AG09309 (cell line): Measurements from ENCODE around the gene TTC13.

Experiments
- DNase-seq: peaks from one replicate; pipeline ENCODE4 v3.0.0-alpha.2; 2010; ENCODE audit warnings: low read depth
- H3K4me3 ChIP-seq: 2 replicates; pipeline ENCODE4 v1.5.1; 2011; ENCODE audit warnings: mild to moderate bottlenecking, low read depth, low read length, moderate library complexity; ENCODE audit not compliant: control insufficient read depth
- TF ChIP-seq, protein P1 (sequence below): IDR thresholded peaks from 2 replicates; pipeline ENCODE4 v1.5.1; 2011; ENCODE audit warnings: mild to moderate bottlenecking, low read depth, low read length, inconsistent platforms; ENCODE audit not compliant: insufficient read depth, control insufficient read depth; ENCODE audit errors: missing control alignments

Gene TTC13

DNA sequence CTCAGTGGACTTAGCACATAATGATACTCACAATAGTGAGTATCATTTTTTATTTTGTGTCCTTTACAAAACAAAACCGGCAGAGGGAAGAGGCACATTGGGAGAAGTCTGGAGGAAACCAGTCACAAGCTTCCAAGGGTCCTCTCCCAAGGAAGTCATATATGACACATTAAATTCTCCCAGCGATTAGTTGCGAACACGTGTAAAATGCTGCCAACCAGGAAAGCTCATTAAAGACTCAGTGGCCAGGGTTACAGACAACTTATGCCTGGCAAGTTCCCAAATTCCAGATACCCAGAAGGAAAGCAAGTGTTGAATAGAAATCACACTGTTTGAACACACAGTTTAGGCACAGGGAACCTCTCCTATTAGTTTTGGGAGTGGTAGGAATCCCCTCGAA lies 52.5 kb downstream of the TTC13 start:
- no peak for DNase-seq
- TF ChIP-seq, protein P1, sequence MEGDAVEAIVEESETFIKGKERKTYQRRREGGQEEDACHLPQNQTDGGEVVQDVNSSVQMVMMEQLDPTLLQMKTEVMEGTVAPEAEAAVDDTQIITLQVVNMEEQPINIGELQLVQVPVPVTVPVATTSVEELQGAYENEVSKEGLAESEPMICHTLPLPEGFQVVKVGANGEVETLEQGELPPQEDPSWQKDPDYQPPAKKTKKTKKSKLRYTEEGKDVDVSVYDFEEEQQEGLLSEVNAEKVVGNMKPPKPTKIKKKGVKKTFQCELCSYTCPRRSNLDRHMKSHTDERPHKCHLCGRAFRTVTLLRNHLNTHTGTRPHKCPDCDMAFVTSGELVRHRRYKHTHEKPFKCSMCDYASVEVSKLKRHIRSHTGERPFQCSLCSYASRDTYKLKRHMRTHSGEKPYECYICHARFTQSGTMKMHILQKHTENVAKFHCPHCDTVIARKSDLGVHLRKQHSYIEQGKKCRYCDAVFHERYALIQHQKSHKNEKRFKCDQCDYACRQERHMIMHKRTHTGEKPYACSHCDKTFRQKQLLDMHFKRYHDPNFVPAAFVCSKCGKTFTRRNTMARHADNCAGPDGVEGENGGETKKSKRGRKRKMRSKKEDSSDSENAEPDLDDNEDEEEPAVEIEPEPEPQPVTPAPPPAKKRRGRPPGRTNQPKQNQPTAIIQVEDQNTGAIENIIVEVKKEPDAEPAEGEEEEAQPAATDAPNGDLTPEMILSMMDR: no peak
- H3K4me3 ChIP-seq: no peak overlapping the region

DNA sequence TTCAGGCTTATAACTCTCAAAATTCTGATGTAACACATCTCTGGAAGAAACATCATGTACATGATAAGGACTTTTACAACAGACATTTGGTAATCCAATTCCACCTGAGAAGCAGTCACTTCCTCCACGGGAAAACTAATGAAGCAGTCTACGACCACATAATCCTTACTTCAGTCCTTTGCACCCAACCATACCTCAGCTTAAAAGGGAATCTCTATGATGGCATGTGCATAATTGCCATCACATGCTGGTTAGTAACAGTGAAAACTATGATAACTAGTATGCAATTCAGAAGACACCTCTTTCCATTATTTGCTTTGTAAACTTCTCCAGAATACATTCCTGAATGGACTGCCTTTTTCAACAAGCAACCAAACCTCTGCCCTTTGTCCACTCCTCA lies 53.1 kb downstream of the TTC13 start:
- no peak overlapping the region for H3K4me3 ChIP-seq
- TF ChIP-seq, protein P1: no peak
- no peak for DNase-seq

DNA sequence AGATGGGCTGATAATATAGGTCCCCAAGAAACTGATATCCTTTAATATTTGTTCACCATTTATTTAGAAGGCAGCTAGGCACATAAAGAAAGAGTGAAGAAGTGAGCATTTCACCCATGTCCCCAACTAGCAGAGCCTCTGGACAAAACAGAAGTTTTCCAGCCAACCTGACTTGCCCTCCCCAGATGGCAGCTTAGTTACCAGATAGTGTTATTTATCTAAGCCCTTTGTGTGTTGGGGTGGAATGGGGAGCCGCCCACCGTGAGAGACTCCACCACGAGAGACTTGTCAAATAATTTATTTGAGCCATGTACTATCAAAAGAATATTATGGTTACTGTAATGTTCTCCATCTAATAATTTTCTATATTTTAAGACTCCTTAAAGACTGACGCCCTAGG lies 55.5 kb downstream of the TTC13 start:
- TF ChIP-seq, protein P1: no peak
- no peak overlapping the region for H3K4me3 ChIP-seq
- no peak for DNase-seq

DNA sequence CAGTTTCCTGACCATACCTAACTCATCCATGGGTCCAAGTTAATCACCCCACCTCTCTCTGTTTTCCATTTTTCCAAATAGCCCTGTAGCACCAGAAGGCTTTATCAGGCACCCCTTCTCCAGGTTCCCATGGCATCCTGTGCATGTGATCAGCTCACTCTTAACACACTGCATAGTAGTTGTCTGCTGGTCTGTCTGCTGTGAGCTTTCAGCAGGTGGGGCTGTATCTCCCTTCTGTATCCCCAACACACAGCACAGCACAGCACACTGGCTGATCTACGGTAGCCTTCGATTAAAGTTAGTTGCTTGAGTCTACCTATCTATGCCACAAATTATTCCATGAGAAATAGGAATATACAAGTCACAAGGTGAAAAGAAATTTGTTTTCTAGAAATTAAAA lies 56.0 kb downstream of the TTC13 start:
- no peak for DNase-seq
- no peak overlapping the region for H3K4me3 ChIP-seq
- TF ChIP-seq, protein P1: no peak

DNA sequence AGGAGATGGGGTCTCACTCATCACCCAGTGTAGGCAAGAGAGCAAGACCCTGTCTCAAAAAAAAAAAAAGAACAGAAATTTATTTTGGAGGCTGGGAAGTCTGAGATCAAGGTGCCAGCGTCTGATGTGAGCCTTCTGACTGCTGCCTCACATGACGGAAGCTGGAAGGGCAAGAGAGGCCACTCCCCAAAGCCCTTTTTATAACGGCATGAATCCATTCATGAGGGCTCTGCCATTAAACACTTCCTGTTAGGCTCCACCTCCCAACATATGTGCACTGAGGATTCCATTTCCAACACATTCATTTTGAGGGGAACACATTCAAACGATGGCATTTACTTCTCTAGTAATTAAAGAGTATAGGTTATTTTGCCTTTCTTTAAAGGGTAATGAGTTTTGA lies 59.5 kb downstream of the TTC13 start:
- DNase-seq: no peak
- TF ChIP-seq, protein P1: no peak

DNA sequence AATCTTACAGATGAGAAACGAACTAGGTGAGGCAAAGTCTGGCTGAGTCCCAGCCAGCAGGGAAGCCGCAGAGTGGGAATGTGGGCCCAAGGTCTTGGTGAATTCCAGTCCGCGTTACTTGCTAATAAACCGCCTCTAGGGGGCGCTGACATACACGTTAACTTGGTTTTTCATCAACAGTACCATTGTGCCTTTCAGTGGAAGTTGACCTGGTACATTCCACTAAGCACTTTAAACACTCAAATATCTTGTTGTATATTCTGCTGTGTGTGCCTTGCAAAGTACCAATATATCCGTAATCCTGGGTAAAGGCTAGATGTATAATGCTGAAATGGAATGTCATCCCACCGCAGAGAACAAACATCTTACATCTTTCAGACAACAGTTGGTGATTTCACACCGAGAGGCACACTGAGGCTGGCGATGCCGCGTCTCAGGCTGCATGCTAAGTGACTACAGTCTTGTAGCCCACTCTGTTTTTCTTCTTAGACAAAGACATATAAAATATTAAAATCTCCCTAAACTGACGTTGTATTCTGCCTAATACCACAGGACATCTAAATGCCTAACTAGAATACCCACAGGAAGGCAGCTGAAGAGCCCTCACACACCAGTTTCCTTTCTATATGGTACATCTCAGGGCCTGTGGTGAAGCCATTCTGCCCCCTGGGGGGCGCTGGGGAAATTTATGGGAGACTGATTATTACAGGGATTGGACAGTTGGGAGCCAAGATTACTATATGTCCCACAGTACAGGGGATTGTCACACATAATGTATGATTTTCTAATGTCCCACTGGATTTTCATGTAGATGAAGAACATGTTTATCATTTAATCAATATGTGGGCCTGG lies 61.2 kb downstream of the TTC13 start:
- no peak overlapping the region for H3K4me3 ChIP-seq
- TF ChIP-seq, protein P1: peak; percentile 82
- DNase-seq: no peak

More for the DNA sequence above, 59.5 kb downstream of the TTC13 start:
- no peak overlapping the region for H3K4me3 ChIP-seq
